GM18951 (cell line): ENCODE data around the gene RAB5A.
"Not testable (repeated sequence)": the region's sequence is repeated elsewhere in the genome, so short reads cannot be mapped to it uniquely, and the experiment has no call there.

Source experiments
- POLR2A ChIP-seq: IDR thresholded peaks from 4 replicates; pipeline ENCODE4 v1.6.1; 2011; ENCODE audit warnings: mild to moderate bottlenecking; ENCODE audit not compliant: insufficient read length, insufficient read depth; ENCODE audit errors: extremely low read depth
- in situ Hi-C: fragments of 300-500 bp; cut with MboI; formaldehyde crosslinking; loops from one replicate; pipeline ENCODE4 v1.12.0; 2022; ENCODE audit warnings: low sequenced_read_pairs, mixed read lengths, inconsistent platforms; ENCODE audit not compliant: unreplicated experiment

Gene RAB5A

GRCh38 chr3:19946832-19947548 lies at the start of gene RAB5A:
Gene RAB5A, plus strand, starts transcription at chr3:19947097. Its CDS starts 3,802 bp downstream, at chr3:19950899.
- TF ChIP-seq POLR2A, result peak; percentile 65
- in situ Hi-C loops, result no loop called here

GRCh38 chr3:19898721-19899120 lies 48.2 kb upstream of the RAB5A start:
- in situ Hi-C loops, result no loop called here
- no peak for TF ChIP-seq POLR2A

GRCh38 chr3:19899264-19899663 lies 47.6 kb upstream of the RAB5A start:
- no peak for TF ChIP-seq POLR2A
- in situ Hi-C loops, result no loop called here

- in situ Hi-C loops, result not testable (repeated sequence)
Measured at GRCh38 chr3:19899833-19900232, 47.1 kb upstream of the RAB5A start.

GRCh38 chr3:19901337-19901736 lies 45.6 kb upstream of the RAB5A start:
- TF ChIP-seq POLR2A, result no peak
- in situ Hi-C loops, result no loop called here

- in situ Hi-C loops, result no loop called here
- TF ChIP-seq POLR2A, result no peak
Measured at GRCh38 chr3:19901918-19902317, 45.0 kb upstream of the RAB5A start.

GRCh38 chr3:19903649-19904048 lies 43.2 kb upstream of the RAB5A start:
- TF ChIP-seq POLR2A, result no peak
- in situ Hi-C loops, result no loop called here

- in situ Hi-C loops, result no loop called here
- TF ChIP-seq POLR2A, result no peak
Measured at GRCh38 chr3:19907523-19907922, 39.4 kb upstream of the RAB5A start.

- no peak for TF ChIP-seq POLR2A
- in situ Hi-C loops, result no loop called here
Measured at GRCh38 chr3:19911452-19911851, 35.4 kb upstream of the RAB5A start.

GRCh38 chr3:19917167-19917566 lies 29.7 kb upstream of the RAB5A start:
- no peak for TF ChIP-seq POLR2A
- in situ Hi-C loops, result no loop called here

- in situ Hi-C loops, result no loop called here
- TF ChIP-seq POLR2A, result no peak
Measured at GRCh38 chr3:19920401-19921080, 26.4 kb upstream of the RAB5A start.

- TF ChIP-seq POLR2A, result no peak
- in situ Hi-C loops, result no loop called here
Measured at GRCh38 chr3:19931180-19931692, 15.7 kb upstream of the RAB5A start.

- in situ Hi-C loops, result no loop called here
- TF ChIP-seq POLR2A, result no peak
Measured at GRCh38 chr3:19931767-19932188, 15.1 kb upstream of the RAB5A start.

GRCh38 chr3:19932422-19932821 lies 14.5 kb upstream of the RAB5A start:
- TF ChIP-seq POLR2A, result no peak
- in situ Hi-C loops, result no loop called here
